Tibial nerve (tissue), 4 donors: Measurements from ENCODE around the gene IQGAP2. TPM values are rescaled to one million over a fixed set of nuclear protein-coding genes. Genes with fewer than 3 reads are reported as not detected.

Experiments used
- DNase-seq, 2 donors: peaks; one replicate each; pipeline ENCODE4 v3.0.0-alpha.2; 2019; ENCODE audit warnings: low spot score in 2 of 2
- H3K27ac ChIP-seq, 4 donors: fragments of 200-600 bp; sonication (generic) in 3 of 4; one replicate each; pipeline ENCODE4 v1.5.1; 2017 to 2019; ENCODE audit warnings: mild to moderate bottlenecking in 1 of 4
- H3K27me3 ChIP-seq, 2 donors: fragments of 200-600 bp; sonication (generic) in 1 of 2; one replicate each; pipeline versions ENCODE4 v1.5.1 to v1.6.0; 2017 to 2019
- H3K36me3 ChIP-seq, 3 donors: fragments of 200-600 bp; sonication (generic); one replicate each; pipeline ENCODE4 v1.5.1; 2018 to 2019
- H3K4me1 ChIP-seq, 4 donors: fragments of 200-600 bp; sonication (generic) in 3 of 4; one replicate each; pipeline ENCODE4 v1.5.1; 2017 to 2019
- H3K4me3 ChIP-seq, 4 donors: fragments of 200-600 bp; sonication (generic) in 3 of 4; one replicate each; pipeline ENCODE4 v1.5.1; 2017 to 2019; ENCODE audit warnings: mild to moderate bottlenecking in 1 of 4, moderate library complexity in 1 of 4
- H3K9me3 ChIP-seq, 4 donors: fragments of 200-600 bp; sonication (generic) in 3 of 4; one replicate each; pipeline ENCODE4 v1.5.1; 2017 to 2019
- EP300 ChIP-seq, 2 donors: sonication (generic); formaldehyde crosslinking; IDR thresholded peaks; one replicate each; pipeline ENCODE4 v1.6.1; 2017; ENCODE audit warnings: antibody characterized with exemption in 2 of 2, mild to moderate bottlenecking in 1 of 2
- POLR2A ChIP-seq, 2 donors: fragments of 450-650 bp; IDR thresholded peaks; one replicate each; pipeline ENCODE4 v1.6.1; 2017; ENCODE audit warnings: antibody characterized with exemption in 2 of 2, mild to moderate bottlenecking in 2 of 2, moderate library complexity in 2 of 2
- WGBS, 2 donors: methylation state at CpG; one replicate each; pipeline ENCODE4 v1.1.5; 2018; 5-methylcytosine and 5-hydroxymethylcytosine counted together
- total RNA-seq, 4 donors: library from RNA; depleted of rRNA; stranded (reverse); fragments of >200 nt; gene quantifications; one replicate each; pipeline ENCODE4 v1.1.0, GENCODE V29; 2016
- TF ChIP-seq, protein P1 (sequence below), 5 experiments: fragments of 200-600 bp in 3 of 5; fragments of 450-650 bp in 2 of 5; sonication (generic) in 3 of 5; IDR thresholded peaks; one replicate each; pipeline ENCODE4 v1.5.1; 2016 to 2019; ENCODE audit warnings: antibody characterized with exemption in 5 of 5, mild to moderate bottlenecking in 3 of 5, moderate library complexity in 2 of 5

Gene IQGAP2
- total RNA-seq, 4 donors from 2014 or later: 42.8 to 58.2 (median 52.3) TPM

DNA sequence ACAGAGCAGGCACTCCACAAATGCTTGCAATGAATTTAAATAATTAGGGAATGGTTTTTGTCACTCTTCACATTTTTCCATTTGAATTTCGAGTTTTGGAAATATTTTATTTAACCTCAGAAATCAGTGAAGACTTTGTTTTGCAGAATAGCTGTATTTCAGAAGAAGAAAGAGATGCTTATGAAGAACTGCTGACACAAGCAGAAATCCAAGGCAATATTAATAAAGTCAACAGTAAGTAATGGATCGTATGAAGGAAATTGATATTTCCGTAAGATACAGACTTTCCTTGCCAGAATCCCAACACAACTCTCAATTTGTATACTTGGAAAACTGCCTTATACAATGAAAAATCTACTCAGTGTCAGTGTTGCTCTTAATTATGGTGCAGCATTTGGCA, 189.6 kb downstream of the IQGAP2 start:
- Histone ChIP-seq H3K4me3 (no peak overlapping the region), H3K27me3 (no peaks in the 10 kb centered on the region), H3K36me3 (peaks cover 0 to 16% (median 0%) of the 10 kb centered on the region in 3 donors), H3K4me1 (peaks cover 0 to 4% (median 0%) of the 10 kb centered on the region in 4 donors), H3K27ac (no peak overlapping the region), H3K9me3 (no peaks in the 10 kb centered on the region)
- no peak for DNase-seq
- 26 to 27% methylated on average over 3 of the region's 3 CpGs for WGBS, 2 donors
- TF ChIP-seq, protein P1, sequence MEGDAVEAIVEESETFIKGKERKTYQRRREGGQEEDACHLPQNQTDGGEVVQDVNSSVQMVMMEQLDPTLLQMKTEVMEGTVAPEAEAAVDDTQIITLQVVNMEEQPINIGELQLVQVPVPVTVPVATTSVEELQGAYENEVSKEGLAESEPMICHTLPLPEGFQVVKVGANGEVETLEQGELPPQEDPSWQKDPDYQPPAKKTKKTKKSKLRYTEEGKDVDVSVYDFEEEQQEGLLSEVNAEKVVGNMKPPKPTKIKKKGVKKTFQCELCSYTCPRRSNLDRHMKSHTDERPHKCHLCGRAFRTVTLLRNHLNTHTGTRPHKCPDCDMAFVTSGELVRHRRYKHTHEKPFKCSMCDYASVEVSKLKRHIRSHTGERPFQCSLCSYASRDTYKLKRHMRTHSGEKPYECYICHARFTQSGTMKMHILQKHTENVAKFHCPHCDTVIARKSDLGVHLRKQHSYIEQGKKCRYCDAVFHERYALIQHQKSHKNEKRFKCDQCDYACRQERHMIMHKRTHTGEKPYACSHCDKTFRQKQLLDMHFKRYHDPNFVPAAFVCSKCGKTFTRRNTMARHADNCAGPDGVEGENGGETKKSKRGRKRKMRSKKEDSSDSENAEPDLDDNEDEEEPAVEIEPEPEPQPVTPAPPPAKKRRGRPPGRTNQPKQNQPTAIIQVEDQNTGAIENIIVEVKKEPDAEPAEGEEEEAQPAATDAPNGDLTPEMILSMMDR (IDR thresholded peaks at IDR 0.05): no peak
- no peak for TF ChIP-seq EP300 (IDR thresholded peaks at IDR 0.05)
- no peak for TF ChIP-seq POLR2A (IDR thresholded peaks at IDR 0.05)

DNA sequence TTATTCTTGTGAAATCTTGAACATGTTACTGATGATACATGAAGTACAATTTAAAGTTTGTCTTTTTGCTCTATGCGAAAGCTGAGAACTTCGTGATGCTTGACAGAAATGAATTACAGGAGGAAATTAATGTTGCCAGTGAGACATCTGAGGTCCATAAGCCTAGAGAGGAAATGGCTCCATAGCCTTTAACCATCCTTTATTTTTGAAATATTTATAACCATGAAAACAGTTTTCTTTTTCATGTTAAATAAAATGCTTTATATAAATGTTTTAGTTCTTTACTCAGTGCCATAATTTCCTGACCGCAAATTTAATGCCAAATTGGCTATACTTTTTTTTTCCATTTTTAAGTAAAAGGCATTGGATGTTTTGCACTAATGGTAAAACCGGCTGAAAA, 191.0 kb downstream of the IQGAP2 start:
- Histone ChIP-seq H3K4me3 (no peak overlapping the region), H3K27me3 (no peaks in the 10 kb centered on the region), H3K36me3 (peaks cover 0 to 16% (median 0%) of the 10 kb centered on the region in 3 donors), H3K4me1 (peaks cover 0 to 4% (median 0%) of the 10 kb centered on the region in 4 donors), H3K9me3 (no peaks in the 10 kb centered on the region), H3K27ac (no peak overlapping the region)
- no peak for TF ChIP-seq POLR2A (IDR thresholded peaks at IDR 0.05)
- no peak for TF ChIP-seq EP300 (IDR thresholded peaks at IDR 0.05)
- TF ChIP-seq, protein P1 (IDR thresholded peaks at IDR 0.05): no peak
- WGBS, 2 donors: 83 to 92% methylated on average over 4 of the region's 4 CpGs
- DNase-seq: no peak

DNA sequence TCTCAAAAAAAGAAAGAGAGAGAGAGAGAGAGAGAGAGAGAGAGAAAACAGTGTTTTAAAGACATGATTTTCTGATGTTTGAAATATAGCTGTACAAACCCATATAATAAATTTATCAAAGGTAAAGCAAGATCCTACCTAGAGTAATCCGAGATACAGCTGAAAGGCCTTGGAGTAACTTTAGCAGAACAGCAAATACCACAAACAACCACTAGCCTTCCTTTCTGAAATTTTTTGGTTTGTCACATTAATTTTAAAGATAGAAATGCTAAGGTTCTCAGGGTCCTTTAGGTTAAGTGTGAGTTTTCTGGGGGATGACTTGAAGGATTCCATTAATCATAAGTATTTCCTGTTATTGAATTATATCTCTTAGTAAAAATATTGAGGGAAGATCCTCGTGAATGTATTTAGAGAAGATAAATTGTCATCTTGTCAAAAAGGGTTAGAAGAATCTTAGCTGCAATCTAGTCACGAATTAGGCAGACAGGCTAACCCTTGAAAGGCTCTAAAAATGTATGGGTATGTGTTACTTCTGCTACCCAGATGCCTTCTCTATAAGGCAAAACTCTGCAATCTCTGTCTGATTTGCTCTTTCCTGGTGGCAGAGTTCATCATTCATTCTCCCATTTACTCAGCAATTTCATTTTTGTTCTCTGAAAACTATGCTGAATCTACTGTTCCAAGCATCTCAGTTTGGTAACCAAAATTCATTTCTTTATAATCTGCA, 192.8 kb downstream of the IQGAP2 start:
- Histone ChIP-seq H3K9me3 (no peaks in the 10 kb centered on the region), H3K36me3 (peaks cover 0 to 10% (median 0%) of the 10 kb centered on the region in 3 donors), H3K4me1 (peaks cover 0 to 4% (median 0%) of the 10 kb centered on the region in 4 donors), H3K4me3 (no peak overlapping the region), H3K27me3 (no peaks in the 10 kb centered on the region), H3K27ac (no peak overlapping the region)
- TF ChIP-seq EP300 (IDR thresholded peaks at IDR 0.05): no peak
- TF ChIP-seq, protein P1 (IDR thresholded peaks at IDR 0.05): no peak
- no peak for TF ChIP-seq POLR2A (IDR thresholded peaks at IDR 0.05)
- 83 to 87% methylated on average over 3 of the region's 3 CpGs for WGBS, 2 donors
- no peak for DNase-seq

DNA sequence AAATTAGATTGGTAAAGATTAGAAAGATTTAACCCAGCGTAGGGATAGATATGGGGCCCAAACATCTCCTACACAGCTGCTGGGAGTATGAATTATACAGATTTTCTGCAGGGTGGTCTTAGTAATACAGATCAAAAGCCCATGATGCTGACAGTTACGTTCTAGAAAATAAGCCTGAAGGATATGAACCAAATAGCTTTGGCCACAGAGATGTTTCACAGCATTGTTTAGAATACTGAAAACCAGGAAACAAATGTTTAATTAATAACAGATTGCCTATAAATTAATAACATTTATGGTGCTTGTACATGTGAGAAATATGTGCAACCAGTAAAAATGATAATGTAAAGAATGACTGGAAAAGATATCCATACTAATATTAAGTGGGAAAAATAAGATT, 195.4 kb downstream of the IQGAP2 start:
- Histone ChIP-seq H3K27ac (no peak overlapping the region), H3K9me3 (no peaks in the 10 kb centered on the region), H3K36me3 (peaks cover 0 to 10% (median 0%) of the 10 kb centered on the region in 3 donors), H3K4me3 (no peak overlapping the region), H3K27me3 (no peaks in the 10 kb centered on the region), H3K4me1 (peaks cover 0 to 5% (median 0%) of the 10 kb centered on the region in 4 donors)
- TF ChIP-seq, protein P1 (IDR thresholded peaks at IDR 0.05): no peak
- no peak for TF ChIP-seq EP300 (IDR thresholded peaks at IDR 0.05)
- no peak for TF ChIP-seq POLR2A (IDR thresholded peaks at IDR 0.05)
- 89 to 90% methylated on average over 2 of the region's 2 CpGs for WGBS, 2 donors
- DNase-seq: no peak

DNA sequence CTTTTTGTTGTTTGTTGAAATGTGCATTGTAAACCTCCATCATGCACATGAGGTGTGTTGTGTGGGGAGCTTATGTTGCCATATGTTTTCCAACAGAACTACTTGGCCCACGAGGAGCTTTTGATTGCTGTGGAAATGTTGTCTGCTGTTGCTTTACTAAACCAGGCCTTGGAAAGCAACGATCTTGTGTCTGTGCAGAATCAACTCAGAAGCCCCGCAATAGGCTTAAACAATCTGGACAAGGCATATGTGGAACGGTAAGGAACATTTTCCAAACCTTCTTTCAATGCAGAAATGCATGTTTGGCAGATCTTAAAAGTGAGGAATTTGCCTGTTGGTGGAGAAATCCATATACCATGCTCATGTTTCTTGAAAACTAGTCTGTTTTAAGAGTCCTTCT, 197.6 kb downstream of the IQGAP2 start:
- TF ChIP-seq POLR2A (IDR thresholded peaks at IDR 0.05) (no peak), EP300 (IDR thresholded peaks at IDR 0.05) (no peak)
- TF ChIP-seq, protein P1 (IDR thresholded peaks at IDR 0.05): no peak
- no peak for DNase-seq
- WGBS, 2 donors: 75 to 77% methylated on average over 4 of the region's 4 CpGs
- Histone ChIP-seq H3K9me3 (no peaks in the 10 kb centered on the region), H3K4me3 (no peak overlapping the region), H3K4me1 (peaks cover 0 to 5% (median 0%) of the 10 kb centered on the region in 4 donors), H3K27ac (no peak overlapping the region), H3K27me3 (no peaks in the 10 kb centered on the region), H3K36me3 (peaks cover 0 to 10% (median 0%) of the 10 kb centered on the region in 3 donors)
